ENCODE measurements around the gene POLR1G.
A peak's percentile ranks its signal among the peaks of the same experiment; 100 is the strongest.

The POLR1G gene

GRCh38 chr19:45406226-45407090 is at the start of gene POLR1G:
TSS of gene POLR1G (plus strand) at chr19:45406644. CDS start at chr19:45406697, 53 bp downstream.
- peak; percentile 71 for DNase-seq (ENCODE audit: low read depth)

- DNase-seq (ENCODE audit: low read depth) = no peak
These were observed 49.5 kb upstream of the POLR1G start for GRCh38 chr19:45356760-45357444.

GRCh38 chr19:45357445-45357783 is 49.0 kb upstream of the POLR1G start:
- no peak for DNase-seq (ENCODE audit: low read depth)

- no peak for DNase-seq (ENCODE audit: low read depth)
These were observed 48.1 kb upstream of the POLR1G start for GRCh38 chr19:45358213-45358792.

- no peak for DNase-seq (ENCODE audit: low read depth)
These were observed 44.8 kb upstream of the POLR1G start for GRCh38 chr19:45361608-45362007.

GRCh38 chr19:45362291-45362690 is 44.2 kb upstream of the POLR1G start:
- no peak for DNase-seq (ENCODE audit: low read depth)

GRCh38 chr19:45363861-45364459 is 42.5 kb upstream of the POLR1G start:
- no peak for DNase-seq (ENCODE audit: low read depth)

GRCh38 chr19:45364696-45365095 is 41.7 kb upstream of the POLR1G start:
- no peak for DNase-seq (ENCODE audit: low read depth)

- no peak for DNase-seq (ENCODE audit: low read depth)
These were observed 38.3 kb upstream of the POLR1G start for GRCh38 chr19:45368127-45368526.

- DNase-seq (ENCODE audit: low read depth) = no peak
These were observed 37.6 kb upstream of the POLR1G start for GRCh38 chr19:45368737-45369340.

GRCh38 chr19:45370410-45371204 is 35.8 kb upstream of the POLR1G start, which contains the start of gene ERCC2:
TSS of gene ERCC2 (minus strand) at chr19:45370573. CDS start at chr19:45370540, 33 bp downstream.
- peak; percentile 98 for DNase-seq (ENCODE audit: low read depth)

- DNase-seq (ENCODE audit: low read depth) = no peak
These were observed 30.3 kb upstream of the POLR1G start for GRCh38 chr19:45376045-45376724.

GRCh38 chr19:45380107-45380506 is 26.3 kb upstream of the POLR1G start:
- no peak for DNase-seq (ENCODE audit: low read depth)

- no peak for DNase-seq (ENCODE audit: low read depth)
These were observed 24.0 kb upstream of the POLR1G start for GRCh38 chr19:45382426-45382825.

- no peak for DNase-seq (ENCODE audit: low read depth)
These were observed 20.8 kb upstream of the POLR1G start for GRCh38 chr19:45385392-45386221.

GRCh38 chr19:45391346-45391745 is 15.1 kb upstream of the POLR1G start:
- no peak for DNase-seq (ENCODE audit: low read depth)

GRCh38 chr19:45391871-45392665 is 14.4 kb upstream of the POLR1G start:
- DNase-seq (ENCODE audit: low read depth) = no peak

- DNase-seq (ENCODE audit: low read depth) = no peak
These were observed 10.4 kb upstream of the POLR1G start for GRCh38 chr19:45395821-45396617.

Data from stimulated activated CD8-positive, alpha-beta memory T cell treated with anti-CD3 and anti-CD28 coated beads, Interleukin-4, amount 100 ng/mL, for 24 hours (primary cell).